ENCODE data around the gene LRRC32. TPM values are rescaled to one million over a fixed set of nuclear protein-coding genes. Genes with fewer than 3 reads are reported as not detected.

Gene LRRC32
- total and polyA plus RNA-seq, 2 of the 4 experiments (the other 2 are of a cell fraction), result 5.2 to 13.7 TPM

DNA sequence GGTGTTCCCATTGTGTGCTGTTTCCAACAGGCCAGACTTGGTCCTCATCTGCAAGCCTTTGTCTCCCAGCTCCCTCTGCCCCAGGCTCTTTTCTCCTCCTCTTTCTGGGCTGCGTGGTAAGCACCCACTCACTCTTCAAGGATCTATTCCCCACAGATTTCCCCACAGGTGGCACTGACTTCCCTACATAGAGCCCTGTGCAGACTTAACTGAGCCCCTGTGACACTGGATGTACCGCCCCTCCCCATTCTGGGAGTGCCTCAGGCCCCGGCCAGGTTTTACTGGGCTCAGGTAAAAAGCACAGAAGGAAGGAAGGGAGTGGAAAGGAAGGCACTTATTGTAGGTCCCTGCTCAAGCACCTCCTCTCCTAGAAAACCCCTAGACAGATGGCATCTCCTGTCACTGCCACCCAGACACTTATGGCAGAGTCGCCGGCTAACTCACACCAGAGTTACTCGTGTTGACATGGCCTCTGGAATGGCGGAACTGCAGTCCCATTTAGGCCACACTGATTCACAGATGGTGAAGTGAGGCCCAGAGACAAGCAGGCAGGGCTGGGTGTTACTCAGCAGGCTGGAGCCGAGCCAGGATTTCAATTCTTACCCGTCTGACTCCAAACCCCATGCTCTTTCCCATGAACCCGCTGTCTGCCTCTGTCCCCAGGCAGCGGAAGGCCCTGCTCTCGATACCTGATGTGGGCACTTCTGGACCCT lies 47.2 kb downstream of the LRRC32 start:
- ChIA-PET POLR2A (ENCODE audit: unreplicated experiment) (no interaction called here), CTCF (interaction anchor here (0.6 kb wide), 1 partner anchor 24 kb away, joined by 6 read pairs; no protein-coding TSS in a partner anchor)
- H3K79me1 ChIP-seq (ENCODE audit: low read depth in 1 of 2, low read length in 2 of 2), result no peaks in the 10 kb centered on the region
- H3K4me2 ChIP-seq (ENCODE audit: low read depth, low read length), result no peak overlapping the region
- H3K18ac ChIP-seq (ENCODE audit: low read depth, low read length), result no peak overlapping the region
- 60% methylated on average over 4 of the region's 12 CpGs; no CpG with 5 or more reads in 1 of the 2 experiments for WGBS, 2 experiments (ENCODE audit: extremely low coverage in 2 of 2, insufficient read length in 1 of 2)
- H3K4ac ChIP-seq (ENCODE audit: low read depth, low read length), result peak overlapping the region; percentile 52
- no peak overlapping the region for H3K9ac ChIP-seq (ENCODE audit: low read depth, low read length)
- peak overlapping the region; percentile 15; the same call in 1 of the 3 replicates for H2BK15ac ChIP-seq (ENCODE audit: low read depth, low read length)
- H4K20me1 ChIP-seq (ENCODE audit: insufficient read depth, low read length), result no peaks in the 10 kb centered on the region
- H3K56ac ChIP-seq (ENCODE audit: extremely low read depth, insufficient read depth, low read length), result no peak overlapping the region
- H3K4me3 ChIP-seq (ENCODE audit: insufficient read depth, low read depth, low read length), result no peak overlapping the region
- peak; percentile 42 for ATAC-seq (ENCODE audit: low read depth)
- H3K36me3 ChIP-seq (ENCODE audit: control insufficient read depth, insufficient read depth, low read length), result no peaks in the 10 kb centered on the region
- H3K27ac ChIP-seq (ENCODE audit: insufficient read depth, low read length), result no peak overlapping the region
- peak overlapping the region; percentile 37; the same call in 1 of the 2 replicates for H4K91ac ChIP-seq (ENCODE audit: insufficient read depth, low read depth, low read length)
- BruUV-seq (replicated peaks), result no TSS peak
- peak overlapping the region; percentile 56 for H2AK9ac ChIP-seq (replicated peaks; ENCODE audit: low read depth, low read length, poor library complexity)
- H2BK120ac ChIP-seq (ENCODE audit: low read depth, low read length), result peak overlapping the region; percentile 62; the same call in 1 of the 2 replicates
- peak overlapping the region; percentile 71 for H2AK5ac ChIP-seq (ENCODE audit: low read depth, low read length)
- peak; percentile 72 for DNase-seq
- peaks cover 19% of the 10 kb centered on the region for H3K4me1 ChIP-seq (ENCODE audit: control insufficient read depth, insufficient read depth, low read length)
- peaks cover 20% of the 10 kb centered on the region; the same call in 1 of the 2 replicates for H3K9me1 ChIP-seq (ENCODE audit: insufficient read depth, low read length)
- intact Hi-C loops (cut with micrococcal nuclease), result no loop called here
- H2BK20ac ChIP-seq (ENCODE audit: low read depth, low read length), result peak overlapping the region; percentile 35; the same call in 1 of the 2 replicates
- dilution Hi-C loops (cut with HindIII; ENCODE audit: low sequenced_read_pairs, unreplicated experiment), result no loop called here
- no peaks in the 10 kb centered on the region for H3K27me3 ChIP-seq (ENCODE audit: control insufficient read depth, insufficient read depth, low read length)
- H3K23ac ChIP-seq (ENCODE audit: low read depth, low read length), result no peak overlapping the region
- peaks cover 6% of the 10 kb centered on the region for H3K9me3 ChIP-seq (ENCODE audit: control insufficient read depth, insufficient read depth, low read length)
- peak overlapping the region in 1 of 2 experiments; percentile 33; a peak in 2 of 4 replicates for H4K8ac ChIP-seq (ENCODE audit: low read depth in 2 of 2, low read length in 2 of 2)
- H4K5ac ChIP-seq (ENCODE audit: low read depth, low read length), result peak overlapping the region; percentile 31; the same call in 1 of the 2 replicates
- H2BK5ac ChIP-seq (ENCODE audit: low read depth, low read length, poor library complexity, severe bottlenecking), result peak overlapping the region; percentile 5
- H2AFZ ChIP-seq (replicated peaks; ENCODE audit: low read length, poor library complexity), result peak overlapping the region; percentile 84
- in situ Hi-C loops (cut with MboI; ENCODE audit: low sequenced_read_pairs), result no loop called here
- peak overlapping the region; percentile 71 for H3K14ac ChIP-seq (replicated peaks; ENCODE audit: low read depth, low read length)
- TF ChIP-seq CHD1 (IDR thresholded peaks at IDR 0.05; ENCODE audit: low read depth, low read length) (no peak), MAZ (IDR thresholded peaks at IDR 0.05; ENCODE audit: borderline replicate concordance, low read depth, low read length) (no peak), MXI1 (IDR thresholded peaks at IDR 0.05; ENCODE audit: borderline replicate concordance, low read depth, low read length) (no peak), BHLHE40 (IDR thresholded peaks at IDR 0.05; ENCODE audit: low read depth, low read length) (no peak), CTCF (conservative IDR thresholded peaks at IDR 0.05; ENCODE audit: low read depth, low read length) (no peak), POLR2A (IDR thresholded peaks at IDR 0.05; ENCODE audit: low read depth, low read length) (no peak), SMC3 (IDR thresholded peaks at IDR 0.05; ENCODE audit: low read depth, low read length) (no peak), RAD21 (IDR thresholded peaks at IDR 0.05; ENCODE audit: low read length) (no peak), FOS (IDR thresholded peaks at IDR 0.05; ENCODE audit: low read depth, low read length) (no peak), CEBPB (IDR thresholded peaks at IDR 0.05; ENCODE audit: low read depth, low read length) (no peak), RCOR1 (IDR thresholded peaks at IDR 0.05; ENCODE audit: insufficient replicate concordance, low read length) (no peak), NFE2L2 (IDR thresholded peaks at IDR 0.05; ENCODE audit: low read depth, low read length) (no peak), MAFK (IDR thresholded peaks at IDR 0.05; ENCODE audit: low read depth, low read length) (no peak), RFX5 (IDR thresholded peaks at IDR 0.05; ENCODE audit: low read depth, low read length) (no peak), USF2 (IDR thresholded peaks at IDR 0.05; ENCODE audit: low read depth, low read length) (no peak)

Measured in IMR-90 (cell line).